Thyroid gland (tissue), 4 donors: Measurements from ENCODE around the gene CFAP43.

Experiments
- CTCF ChIP-seq, 6 experiments: fragments of 200-600 bp in 3 of 6; fragments of 450-650 bp in 3 of 6; sonication (generic) in 3 of 6; IDR thresholded peaks; one replicate each; pipeline ENCODE4 v1.5.1; 2016 to 2019; ENCODE audit warnings: antibody characterized with exemption in 6 of 6, mild to moderate bottlenecking in 2 of 6, inconsistent platforms in 1 of 6, moderate library complexity in 1 of 6
- POLR2A ChIP-seq, 2 donors: fragments of 450-650 bp; IDR thresholded peaks; one replicate each; pipeline ENCODE4 v1.6.1; 2017; ENCODE audit warnings: antibody characterized with exemption in 2 of 2, mild to moderate bottlenecking in 2 of 2, moderate library complexity in 1 of 2

- TF ChIP-seq POLR2A (IDR thresholded peaks at IDR 0.05) (no peak), CTCF (IDR thresholded peaks at IDR 0.05) (no peak)
Observed at GRCh38 chr10:104195706-104196105, 36.5 kb downstream of the CFAP43 start.
